ENCODE results near the gene RAD52.

The RAD52 gene

DNA sequence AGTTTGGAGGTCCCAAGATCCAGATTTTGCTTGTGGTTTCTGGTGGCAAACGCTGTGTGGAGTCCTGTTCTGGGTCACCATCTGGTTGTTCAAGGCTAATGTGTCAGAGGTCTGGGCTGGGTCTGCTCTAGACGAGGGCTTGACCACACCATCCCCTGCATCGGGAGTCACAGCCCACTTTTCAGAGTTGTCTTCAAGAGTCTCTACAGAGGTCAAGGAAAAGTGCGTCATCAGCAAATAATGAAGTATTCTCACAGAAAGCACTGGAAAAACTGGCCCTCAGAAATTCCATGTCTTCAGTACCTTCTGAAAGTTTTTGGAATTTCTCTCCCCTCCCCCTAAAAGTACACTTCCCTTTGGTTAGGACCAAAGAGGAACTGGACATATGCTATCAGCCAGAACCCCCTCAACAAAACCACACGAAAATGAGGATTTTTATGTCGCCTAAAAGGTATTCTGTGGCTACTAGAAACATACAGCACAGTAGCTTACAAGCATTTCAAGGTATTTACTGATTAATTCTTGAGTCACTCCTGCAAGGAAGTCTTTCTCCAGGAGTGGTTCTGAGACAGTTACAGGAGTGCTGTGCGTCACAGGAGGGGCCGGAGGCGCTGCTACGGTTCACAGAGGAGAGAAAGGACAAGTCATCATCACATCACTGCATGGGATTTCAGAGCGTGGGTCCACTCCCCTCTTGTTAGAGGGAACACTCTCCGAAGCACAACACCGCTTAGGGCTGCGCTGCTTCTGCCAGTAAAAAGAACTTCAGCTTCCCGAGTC is 35.4 kb downstream of the RAD52 start:
- DNase-seq (ENCODE audit: low read depth): no peak

DNA sequence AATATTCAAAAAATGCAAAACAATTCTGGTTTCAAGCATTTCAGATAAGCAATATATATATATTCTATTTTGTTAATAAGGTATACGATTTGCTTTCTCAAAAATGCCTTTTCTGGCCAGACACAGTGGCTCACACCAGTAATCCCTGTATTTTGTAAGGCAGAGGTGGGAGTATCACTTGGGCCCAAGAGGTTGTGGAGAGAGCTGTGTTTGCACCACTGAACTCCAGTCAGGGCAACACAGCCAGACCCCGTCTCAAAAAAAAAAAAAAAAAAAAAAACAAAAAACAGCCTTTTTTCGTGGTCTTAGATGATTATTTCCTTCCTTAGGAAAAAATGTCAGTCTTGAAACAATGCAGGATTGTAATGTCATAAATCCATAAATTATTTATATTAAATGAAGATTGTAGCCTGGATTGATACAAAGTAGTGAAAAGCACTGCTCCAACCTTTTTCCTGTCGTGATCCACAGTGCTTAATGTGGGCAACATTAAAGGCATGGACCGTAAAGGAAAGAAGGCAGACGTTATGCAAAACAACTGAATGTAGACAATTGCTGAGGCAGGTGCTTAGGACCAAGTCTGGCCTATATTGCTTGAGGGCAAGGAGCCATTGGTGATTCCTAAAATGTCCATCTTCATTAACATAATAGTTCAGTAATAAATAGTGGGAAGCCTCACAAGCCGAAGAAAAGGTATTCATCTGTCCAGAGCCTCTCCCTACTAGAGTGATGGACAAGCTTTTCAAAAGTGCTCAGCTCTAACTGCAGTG is 36.8 kb downstream of the RAD52 start:
- DNase-seq (ENCODE audit: low read depth): no peak

DNA sequence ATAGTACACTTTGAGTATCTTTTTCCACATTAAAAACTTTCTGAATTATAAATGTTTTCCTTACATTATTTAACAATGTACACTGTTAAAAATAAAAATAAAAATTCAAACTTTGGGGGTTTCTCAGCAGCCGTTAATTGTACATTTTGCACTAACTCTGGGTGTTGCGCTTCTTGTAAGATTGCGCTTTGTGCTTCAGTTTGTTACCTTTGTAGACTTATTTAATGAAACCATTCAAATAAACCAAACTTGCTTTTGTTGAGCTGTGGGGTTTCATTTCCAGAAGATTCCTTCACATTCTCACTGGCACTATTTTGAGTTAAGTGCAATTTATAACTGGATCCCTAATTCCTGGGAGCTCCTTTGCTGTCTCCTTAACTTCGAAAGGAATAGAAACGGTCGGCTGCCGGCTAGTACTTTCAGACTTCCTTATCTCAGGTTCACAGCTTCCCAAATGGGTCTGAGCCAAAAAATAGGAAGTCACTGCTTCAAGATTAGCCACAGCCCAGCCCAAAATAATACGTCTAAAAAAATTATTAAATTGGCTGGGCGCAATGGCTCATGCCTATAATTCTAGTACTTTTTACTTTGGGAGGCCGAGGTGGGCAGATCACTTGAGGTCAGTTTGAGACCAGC is 38.2 kb downstream of the RAD52 start:
- DNase-seq (ENCODE audit: low read depth): no peak

DNA sequence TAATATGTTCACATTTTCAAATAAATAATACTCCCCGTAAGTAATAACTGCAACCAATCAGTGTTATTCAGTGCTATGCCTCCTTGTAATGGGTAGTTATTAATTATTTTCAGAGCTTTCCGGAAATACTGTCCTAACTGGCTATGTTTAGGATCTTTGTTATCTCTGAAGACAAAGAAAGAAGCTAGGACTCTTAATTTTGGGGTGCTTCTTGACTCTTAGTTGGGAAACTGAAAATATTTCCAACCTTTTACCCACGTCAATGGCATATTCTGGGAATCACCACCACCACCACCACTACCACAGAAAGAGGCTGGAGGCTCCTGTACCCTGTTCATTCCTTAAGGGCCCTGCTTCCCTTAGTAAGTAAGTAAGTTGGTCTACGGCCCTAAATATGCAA is 39.1 kb downstream of the RAD52 start:
- DNase-seq (ENCODE audit: low read depth): no peak

DNA sequence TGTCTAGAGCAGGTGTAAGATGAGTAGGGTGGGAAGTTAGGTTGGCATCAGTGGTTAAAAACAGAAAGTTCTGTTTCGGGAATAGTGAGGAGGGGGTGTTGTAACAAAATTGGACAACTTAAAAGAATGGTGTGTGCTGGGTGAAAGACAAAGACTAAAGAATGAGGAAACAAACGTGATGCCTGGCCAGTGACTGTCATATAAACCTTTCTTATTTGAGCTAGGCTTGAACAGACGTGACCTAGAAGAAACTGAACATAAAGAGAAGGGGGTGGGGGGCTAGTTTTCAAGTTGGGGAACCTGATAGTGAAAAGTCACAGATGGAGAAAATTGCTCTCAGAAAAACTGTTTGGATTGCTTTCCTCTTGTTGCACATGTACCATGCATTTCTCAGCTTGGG is 39.6 kb downstream of the RAD52 start:
- DNase-seq (ENCODE audit: low read depth): no peak

DNA sequence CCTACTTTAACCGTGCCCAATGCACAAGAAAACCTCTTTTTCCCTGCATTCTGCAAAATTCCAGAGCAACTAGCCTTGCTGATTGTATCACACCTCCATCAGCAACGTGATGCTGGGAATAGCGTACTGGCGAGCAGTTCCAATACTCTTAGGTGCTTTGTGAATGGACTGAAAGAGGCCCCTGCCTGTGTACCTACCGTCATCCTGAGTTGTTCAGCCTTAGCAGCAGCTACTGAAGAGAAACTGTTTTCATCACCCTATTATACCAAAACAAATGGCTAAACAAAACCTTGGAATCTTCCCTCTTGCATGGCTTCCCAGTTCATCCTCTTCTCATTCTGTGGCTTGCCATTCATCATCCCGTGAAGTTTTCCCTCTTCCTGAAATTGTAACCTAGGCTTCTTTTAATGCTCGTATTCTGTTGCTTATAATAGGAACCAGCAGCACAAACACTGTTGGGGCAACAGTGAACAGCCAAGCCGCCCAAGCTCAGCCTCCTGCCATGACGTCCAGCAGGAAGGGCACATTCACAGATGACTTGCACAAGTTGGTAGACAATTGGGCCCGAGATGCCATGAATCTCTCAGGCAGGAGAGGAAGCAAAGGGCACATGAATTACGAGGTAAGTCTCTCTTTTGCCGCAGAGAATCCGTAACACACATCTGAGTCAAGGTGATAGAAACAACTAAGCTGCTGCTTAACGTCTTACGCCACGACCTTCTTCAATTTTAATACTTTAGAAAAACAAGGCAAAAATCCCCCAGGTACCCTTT is 41.9 kb downstream of the RAD52 start:
- DNase-seq (ENCODE audit: low read depth): no peak

DNA sequence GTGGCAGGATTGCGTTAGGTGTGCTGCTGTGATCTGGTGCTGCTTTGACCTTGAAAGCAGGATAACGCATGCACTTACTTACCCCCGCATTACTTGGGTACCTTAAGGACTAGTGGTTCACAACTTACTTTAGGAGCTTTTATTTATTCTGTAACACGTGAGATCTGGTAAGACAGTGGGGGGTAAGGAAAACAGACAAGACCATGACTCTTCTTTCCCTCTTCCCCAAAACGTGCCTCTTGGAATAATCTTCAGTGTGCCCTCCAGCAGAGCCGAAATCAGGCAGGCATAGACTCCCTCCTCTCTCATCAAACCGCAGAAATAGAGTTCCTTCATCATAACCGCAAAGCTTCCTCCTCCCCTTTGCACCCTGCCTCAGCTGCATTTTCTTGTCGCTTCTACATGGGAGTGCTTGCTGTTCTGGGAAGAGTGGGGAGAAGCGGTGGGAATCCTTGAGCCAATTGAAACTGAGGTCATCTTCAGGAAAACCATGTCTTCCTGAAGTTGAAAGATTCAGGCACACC is 43.4 kb downstream of the RAD52 start:
- DNase-seq (ENCODE audit: low read depth): no peak

DNA sequence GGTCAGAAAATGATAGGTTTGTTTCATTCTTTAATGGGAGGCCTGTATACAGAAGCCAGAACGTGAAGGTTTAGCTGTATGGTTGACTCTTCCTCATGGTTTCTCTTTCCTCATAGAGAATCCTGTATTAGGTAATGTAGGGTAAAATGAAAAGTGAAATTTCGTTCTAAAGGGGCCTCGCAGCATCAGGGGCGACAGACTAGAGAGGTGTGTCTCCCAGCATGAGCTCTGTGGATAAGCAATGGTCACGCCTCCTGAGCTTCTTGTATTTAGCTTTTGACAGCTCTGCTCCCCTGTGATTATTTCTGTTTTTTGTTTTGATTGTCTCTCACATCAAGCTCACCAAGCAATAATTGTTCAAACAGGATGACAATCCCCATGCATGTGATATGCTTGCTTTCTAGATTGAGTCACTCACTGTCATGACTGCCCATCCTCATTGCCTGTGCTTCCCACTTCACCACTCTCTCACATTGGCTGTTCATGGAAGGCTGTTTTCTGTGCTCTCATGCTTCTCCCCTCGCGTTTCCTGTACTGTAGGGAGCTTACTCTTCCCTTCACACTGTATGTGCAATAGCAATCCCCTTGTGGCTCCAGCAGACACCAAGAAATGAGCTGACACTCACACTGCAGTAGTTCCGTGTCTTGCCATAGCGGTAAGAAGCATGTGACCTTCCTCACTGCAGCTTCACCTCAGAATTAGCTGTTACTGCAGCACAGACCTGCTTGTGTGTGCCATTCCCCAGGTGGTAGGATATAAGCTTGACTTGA is 44.0 kb downstream of the RAD52 start:
- DNase-seq (ENCODE audit: low read depth): no peak

DNA sequence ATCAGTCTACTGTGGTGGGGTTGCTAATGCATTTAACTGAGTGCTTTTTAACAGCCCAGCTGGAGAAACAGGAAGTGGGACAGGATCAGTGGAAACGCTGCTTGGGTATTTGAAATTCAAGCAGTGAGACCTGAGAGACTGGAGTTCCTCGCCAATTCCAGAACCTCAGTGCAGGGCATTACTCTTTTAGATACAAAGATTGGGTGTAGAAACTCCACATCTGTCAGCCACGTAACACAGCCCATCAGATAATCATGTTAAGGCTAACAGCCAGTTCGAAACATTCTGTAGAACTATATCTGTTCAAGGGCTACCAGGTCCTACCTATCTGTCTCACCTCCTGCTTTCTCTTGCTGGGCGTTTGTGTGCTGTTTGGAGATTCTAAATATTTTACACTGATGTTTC is 45.5 kb downstream of the RAD52 start:
- no peak for DNase-seq (ENCODE audit: low read depth)

DNA sequence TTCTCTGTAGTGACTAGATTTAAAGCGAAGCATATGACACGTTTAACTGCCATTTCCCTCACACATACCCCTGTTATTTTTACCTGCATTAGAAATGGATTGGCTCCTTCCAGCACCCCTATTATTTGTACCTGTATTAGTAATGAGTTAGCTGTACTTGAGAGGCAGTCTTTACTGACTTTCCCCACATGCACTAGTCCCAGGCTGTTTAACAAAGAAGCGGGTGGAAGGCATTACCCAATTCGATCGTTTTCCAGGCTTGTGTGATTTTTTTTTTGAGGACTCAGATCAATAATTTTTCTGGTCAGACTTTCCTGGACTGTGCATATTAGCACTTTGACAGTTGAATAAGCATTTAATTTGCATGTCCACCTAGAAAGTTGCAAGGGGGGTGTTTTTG is 46.4 kb downstream of the RAD52 start:
- DNase-seq (ENCODE audit: low read depth): no peak

DNA sequence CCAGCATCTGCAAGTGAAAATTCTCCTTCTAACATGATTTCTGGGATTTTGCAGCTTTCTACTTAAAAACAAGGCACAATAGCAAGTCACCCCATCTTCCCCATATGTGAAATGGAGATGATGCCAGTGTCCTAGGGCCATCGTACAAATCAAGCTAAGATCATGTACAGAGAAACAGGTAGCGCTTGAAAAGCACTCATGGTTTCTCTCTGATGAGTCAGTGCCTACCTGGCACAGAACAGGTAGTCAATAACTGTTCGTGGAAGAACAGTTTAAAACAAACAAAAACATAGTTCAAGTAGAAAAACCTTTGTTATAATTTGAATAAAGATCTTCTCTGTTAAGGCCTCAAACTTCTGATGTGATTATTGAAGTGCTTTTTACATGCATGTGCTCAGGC is 46.9 kb downstream of the RAD52 start:
- DNase-seq (ENCODE audit: low read depth): no peak

DNA sequence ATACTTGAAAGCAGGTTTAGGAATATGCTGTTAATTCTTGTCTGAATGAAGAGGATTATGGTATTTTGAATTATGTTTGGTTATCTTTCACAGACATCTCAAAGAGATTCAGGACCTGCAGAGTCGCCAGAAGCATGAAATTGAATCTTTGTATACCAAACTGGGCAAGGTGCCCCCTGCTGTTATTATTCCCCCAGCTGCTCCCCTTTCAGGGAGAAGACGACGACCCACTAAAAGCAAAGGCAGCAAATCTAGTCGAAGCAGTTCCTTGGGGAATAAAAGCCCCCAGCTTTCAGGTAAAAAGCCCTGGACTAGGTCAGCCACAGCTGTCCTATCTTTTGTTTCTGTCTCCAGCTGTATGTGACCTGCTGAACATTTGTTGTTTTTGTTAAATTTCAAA is 52.1 kb downstream of the RAD52 start:
- no peak for DNase-seq (ENCODE audit: low read depth)

DNA sequence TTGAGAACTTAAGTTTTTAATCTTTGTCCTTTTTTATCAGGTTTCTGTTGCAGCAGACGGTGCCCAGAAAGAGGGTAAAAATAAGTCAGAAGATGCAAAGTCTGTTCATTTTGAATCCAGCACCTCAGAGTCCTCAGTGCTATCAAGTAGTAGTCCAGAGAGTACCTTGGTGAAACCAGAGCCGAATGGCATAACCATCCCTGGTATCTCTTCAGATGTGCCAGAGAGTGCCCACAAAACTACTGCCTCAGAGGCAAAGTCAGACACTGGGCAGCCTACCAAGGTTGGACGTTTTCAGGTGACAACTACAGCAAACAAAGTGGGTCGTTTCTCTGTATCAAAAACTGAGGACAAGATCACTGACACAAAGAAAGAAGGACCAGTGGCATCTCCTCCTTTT is 53.5 kb downstream of the RAD52 start:
- no peak for DNase-seq (ENCODE audit: low read depth)

DNA sequence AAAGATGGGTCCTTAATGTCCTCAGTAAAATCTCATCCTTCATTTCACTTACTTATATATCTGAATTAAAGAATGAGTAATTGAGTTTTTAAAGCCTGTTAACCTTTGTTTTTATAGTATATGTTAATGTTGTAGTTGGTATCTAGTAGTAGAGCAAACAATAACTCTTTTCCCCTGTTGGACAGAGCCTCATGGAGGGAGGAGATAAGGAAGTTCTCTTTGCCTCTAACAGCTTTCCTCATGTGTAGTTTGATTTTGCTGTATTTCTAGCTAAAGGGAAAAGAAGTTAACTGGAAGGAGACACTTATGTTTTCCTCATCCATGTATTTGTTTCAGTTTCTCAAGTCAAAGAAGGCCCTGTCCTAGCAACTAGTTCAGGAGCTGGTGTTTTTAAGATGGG is 55.3 kb downstream of the RAD52 start:
- no peak for DNase-seq (ENCODE audit: low read depth)

DNA sequence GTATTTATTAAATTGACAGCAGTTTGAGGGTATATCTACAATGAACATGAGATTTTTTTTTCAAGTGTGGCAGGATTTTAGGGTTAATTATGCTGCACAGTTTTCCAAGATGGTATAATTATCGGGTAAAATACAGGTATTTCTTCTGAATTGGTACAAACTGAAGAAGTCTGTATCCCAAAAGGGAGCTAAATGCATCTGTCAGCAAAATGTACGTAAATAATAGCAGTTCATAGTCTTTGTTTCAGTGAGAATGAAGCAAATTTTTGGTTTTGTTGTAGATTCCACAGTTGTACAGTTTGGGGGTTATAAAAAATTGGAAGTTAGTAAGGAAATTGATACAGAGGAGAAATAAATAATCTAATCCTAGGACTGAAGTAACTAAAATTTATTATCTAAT is 63.3 kb downstream of the RAD52 start:
- no peak for DNase-seq (ENCODE audit: low read depth)

DNA sequence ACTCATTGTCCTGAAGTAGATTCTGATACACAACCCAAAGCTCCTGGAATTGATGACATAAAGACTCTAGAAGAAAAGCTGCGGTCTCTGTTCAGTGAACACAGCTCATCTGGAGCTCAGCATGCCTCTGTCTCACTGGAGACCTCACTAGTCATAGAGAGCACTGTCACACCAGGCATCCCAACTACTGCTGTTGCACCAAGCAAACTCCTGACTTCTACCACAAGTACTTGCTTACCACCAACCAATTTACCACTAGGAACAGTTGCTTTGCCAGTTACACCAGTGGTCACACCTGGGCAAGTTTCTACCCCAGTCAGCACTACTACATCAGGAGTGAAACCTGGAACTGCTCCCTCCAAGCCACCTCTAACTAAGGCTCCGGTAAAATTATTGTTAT is 63.8 kb downstream of the RAD52 start:
- no peak for DNase-seq (ENCODE audit: low read depth)

DNA sequence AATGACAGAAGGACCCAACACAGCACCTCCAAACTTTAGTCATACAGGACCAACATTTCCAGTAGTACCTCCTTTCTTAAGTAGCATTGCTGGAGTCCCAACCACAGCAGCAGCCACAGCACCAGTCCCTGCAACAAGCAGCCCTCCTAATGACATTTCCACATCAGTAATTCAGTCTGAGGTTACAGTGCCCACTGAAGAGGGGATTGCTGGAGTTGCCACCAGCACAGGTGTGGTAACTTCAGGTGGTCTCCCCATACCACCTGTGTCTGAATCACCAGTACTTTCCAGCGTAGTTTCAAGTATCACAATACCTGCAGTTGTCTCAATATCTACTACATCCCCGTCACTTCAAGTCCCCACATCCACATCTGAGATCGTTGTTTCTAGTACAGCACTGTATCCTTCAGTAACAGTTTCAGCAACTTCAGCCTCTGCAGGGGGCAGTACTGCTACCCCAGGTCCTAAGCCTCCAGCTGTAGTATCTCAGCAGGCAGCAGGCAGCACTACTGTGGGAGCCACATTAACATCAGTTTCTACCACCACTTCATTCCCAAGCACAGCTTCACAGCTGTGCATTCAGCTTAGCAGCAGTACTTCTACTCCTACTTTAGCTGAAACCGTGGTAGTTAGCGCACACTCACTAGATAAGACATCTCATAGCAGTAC is 64.6 kb downstream of the RAD52 start:
- no peak for DNase-seq (ENCODE audit: low read depth)

DNA sequence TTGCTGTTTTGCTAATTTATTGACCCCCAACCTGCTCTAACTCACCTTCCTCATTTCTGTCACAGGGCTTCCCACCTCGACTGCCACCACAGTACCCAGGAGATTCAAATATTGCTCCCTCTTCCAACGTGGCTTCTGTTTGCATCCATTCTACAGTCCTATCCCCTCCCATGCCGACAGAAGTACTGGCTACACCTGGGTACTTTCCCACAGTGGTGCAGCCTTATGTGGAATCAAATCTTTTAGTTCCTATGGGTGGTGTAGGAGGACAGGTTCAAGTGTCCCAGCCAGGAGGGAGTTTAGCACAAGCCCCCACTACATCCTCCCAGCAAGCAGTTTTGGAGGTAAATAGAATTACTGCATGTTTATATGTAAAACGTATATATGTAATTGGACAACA is 68.8 kb downstream of the RAD52 start:
- DNase-seq (ENCODE audit: low read depth): no peak

DNA sequence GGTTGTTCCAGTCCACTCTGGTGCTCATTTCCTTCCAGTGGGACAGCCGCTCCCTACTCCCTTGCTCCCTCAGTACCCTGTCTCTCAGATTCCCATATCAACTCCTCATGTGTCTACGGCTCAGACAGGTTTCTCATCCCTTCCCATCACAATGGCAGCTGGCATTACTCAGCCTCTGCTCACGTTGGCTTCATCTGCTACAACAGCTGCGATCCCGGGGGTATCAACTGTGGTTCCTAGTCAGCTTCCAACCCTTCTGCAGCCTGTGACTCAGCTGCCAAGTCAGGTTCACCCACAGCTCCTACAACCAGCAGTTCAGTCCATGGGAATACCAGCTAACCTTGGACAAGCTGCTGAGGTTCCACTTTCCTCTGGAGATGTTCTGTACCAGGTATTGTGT is 69.9 kb downstream of the RAD52 start:
- no peak for DNase-seq (ENCODE audit: low read depth)

DNA sequence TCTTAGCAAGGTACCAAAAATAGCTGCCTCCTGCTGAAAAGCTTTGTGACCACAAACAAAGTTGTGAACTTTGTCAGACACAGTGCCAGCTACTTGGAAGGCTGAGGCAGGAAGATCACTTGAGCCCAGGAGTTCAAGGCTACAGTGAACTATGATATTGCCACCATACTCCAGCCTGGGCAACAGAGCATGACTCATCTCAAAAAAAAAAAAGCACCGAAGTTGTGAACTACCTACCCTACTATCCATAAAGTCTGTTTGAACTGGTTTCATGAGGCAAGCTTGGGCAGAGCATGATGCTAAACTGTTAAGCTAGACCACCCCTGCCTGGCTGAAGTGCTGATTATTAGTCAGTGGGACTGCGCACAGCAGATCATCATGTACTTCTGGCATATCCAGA is 75.5 kb downstream of the RAD52 start:
- DNase-seq (ENCODE audit: low read depth): no peak

DNA sequence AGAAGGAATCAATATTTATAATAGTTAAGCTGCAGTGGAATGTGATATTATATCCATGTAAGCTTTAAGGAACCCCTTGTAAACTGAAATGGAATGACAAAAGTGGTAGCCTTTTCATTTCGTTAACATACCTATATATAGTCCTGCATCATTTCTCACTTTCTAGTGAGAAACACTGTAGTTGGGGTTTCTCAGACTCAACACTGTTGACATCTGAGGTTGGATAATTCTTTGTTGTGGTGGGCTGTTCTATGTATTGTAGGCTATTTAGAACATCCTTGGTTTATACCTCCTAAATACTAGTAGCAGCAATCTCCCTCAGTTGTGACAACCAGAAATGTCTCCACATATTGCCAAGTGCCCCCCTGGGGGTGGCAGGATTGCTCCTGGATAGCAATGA is 79.1 kb downstream of the RAD52 start:
- no peak for DNase-seq (ENCODE audit: low read depth)

Data from activated T-cell treated with anti-CD3 and anti-CD28 coated beads for 24 hours (primary cell).